ENCODE data around the gene IGF2R.

IGF2R gene

DNA sequence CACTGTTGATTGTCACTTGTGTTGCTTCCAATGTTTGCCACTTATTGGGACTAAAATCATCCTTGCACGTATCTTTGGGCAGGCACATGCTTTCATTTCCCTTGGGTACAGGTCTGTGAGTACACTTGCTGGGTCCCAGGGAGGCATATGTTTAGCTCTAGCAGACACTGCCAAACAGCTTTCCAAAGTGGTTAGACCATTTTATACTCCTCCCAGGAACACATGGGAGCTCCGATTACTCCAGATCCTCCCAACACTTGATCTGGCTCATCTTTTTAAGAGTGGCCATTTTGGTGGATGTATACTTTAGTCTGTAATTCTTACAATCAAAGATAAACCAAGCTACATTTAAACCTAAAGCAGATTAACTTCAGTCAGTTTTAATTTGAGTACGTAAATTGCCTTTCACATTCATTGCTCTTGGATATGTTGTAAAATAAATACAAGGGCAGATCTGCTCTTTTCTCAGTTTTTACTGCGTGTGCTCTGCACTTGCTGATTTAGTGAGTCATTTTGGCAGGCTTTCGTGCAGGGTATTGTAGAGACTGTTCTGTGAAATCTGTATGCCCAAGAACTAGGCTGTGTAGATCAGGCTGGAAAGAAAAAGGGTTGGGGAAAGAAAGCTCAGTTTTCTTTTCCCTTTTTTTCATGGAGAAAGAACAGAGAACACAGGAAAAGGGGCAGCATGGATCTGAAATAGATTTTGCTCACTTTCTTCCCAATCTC, 172.3 kb downstream of the IGF2R start:
- peak; percentile 76 for DNase-seq (ENCODE audit: low read depth)
- TF ChIP-seq, protein P1, sequence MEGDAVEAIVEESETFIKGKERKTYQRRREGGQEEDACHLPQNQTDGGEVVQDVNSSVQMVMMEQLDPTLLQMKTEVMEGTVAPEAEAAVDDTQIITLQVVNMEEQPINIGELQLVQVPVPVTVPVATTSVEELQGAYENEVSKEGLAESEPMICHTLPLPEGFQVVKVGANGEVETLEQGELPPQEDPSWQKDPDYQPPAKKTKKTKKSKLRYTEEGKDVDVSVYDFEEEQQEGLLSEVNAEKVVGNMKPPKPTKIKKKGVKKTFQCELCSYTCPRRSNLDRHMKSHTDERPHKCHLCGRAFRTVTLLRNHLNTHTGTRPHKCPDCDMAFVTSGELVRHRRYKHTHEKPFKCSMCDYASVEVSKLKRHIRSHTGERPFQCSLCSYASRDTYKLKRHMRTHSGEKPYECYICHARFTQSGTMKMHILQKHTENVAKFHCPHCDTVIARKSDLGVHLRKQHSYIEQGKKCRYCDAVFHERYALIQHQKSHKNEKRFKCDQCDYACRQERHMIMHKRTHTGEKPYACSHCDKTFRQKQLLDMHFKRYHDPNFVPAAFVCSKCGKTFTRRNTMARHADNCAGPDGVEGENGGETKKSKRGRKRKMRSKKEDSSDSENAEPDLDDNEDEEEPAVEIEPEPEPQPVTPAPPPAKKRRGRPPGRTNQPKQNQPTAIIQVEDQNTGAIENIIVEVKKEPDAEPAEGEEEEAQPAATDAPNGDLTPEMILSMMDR (conservative IDR thresholded peaks at IDR 0.05; ENCODE audit: control insufficient read depth, insufficient read depth, low read depth, low read length): no peak
- no peak overlapping the region for H3K4me3 ChIP-seq (ENCODE audit: control insufficient read depth, low read depth, low read length)

DNA sequence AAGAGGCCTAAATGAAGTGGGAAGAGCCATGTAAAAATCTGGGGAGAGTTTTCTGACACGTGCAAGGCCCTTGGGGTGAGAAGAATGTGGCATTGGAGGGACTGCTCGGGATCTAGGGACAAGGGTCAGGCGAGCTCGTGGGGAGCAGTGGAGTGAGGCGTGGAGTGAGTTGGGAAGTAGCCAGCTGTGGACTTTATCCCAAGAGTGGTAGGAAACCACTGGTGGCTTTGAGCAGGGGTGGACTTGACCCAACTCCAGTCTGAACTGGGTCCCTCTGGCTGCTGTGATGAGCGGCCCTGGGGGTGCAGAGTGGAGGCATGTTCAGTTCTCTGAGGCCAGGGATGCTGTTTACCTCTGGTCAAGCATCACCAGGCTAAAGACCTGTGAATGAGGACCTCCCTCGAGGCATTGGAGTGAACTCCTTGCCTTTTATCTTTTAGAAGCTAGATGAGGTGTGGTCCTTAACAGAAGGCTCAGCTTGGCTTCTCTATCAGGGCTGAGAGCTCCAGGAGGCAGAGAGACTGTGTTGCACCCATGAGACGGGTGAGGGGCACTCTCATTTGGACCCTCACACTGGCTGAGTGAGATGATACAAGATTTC, 173.3 kb downstream of the IGF2R start:
- no peak for DNase-seq (ENCODE audit: low read depth)
- TF ChIP-seq, protein P1 (conservative IDR thresholded peaks at IDR 0.05; ENCODE audit: control insufficient read depth, insufficient read depth, low read depth, low read length): no peak
- H3K4me3 ChIP-seq (ENCODE audit: control insufficient read depth, low read depth, low read length): no peak overlapping the region

DNA sequence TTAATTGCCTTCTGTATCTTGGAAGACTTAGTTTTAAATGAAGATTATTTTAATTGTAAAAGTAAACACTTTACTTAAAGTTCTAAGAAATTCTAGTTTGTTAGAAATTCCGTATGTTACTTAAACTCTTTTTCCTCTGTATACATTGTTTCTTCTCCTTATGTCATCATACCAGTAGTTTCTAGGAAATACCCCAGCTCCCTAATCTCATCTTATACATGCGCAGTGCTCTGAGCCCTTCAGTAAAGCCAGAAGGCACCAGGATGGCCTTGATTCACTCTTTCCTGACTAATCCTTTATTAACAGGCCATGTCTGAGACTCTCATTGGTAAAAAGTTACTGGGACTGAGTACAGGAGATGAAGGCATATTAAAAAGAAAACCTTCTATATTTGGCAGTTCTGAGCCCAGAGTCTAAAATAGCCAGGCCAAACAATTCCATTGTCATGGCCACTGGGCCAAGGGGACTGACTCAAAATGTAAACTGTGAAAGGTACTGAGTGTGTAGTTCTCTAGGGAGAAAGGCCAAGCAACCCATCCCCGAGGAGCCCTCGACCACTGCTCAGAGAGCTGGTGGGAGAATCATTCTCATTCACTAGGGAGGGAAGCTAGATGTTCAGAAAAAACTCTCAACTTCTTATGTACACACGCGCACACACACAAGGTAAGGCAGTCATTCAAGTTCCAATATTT, 177.7 kb downstream of the IGF2R start:
- no peak for DNase-seq (ENCODE audit: low read depth)
- H3K4me3 ChIP-seq (ENCODE audit: control insufficient read depth, low read depth, low read length): no peak overlapping the region
- TF ChIP-seq, protein P1 (conservative IDR thresholded peaks at IDR 0.05; ENCODE audit: control insufficient read depth, insufficient read depth, low read depth, low read length): no peak

DNA sequence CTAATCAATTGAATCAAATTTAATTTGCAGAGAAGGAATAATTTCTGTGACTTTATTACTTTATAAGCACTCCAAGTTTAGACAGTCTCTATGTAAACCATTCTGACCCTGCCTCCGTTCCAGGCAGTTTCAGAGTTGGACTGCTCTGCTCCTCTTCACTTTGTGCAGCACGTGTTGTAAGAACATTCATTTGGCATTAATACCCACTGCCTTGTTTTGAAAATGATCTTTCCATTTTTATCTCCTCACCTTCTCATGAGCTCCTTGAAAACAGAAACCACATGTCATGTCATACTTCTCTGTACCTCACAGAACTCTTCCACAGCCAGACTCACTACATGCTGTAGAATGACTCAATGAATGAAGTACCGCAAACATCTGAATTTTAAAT, 178.3 kb downstream of the IGF2R start:
- TF ChIP-seq, protein P1 (conservative IDR thresholded peaks at IDR 0.05; ENCODE audit: control insufficient read depth, insufficient read depth, low read depth, low read length): no peak
- no peak for DNase-seq (ENCODE audit: low read depth)
- no peak overlapping the region for H3K4me3 ChIP-seq (ENCODE audit: control insufficient read depth, low read depth, low read length)

DNA sequence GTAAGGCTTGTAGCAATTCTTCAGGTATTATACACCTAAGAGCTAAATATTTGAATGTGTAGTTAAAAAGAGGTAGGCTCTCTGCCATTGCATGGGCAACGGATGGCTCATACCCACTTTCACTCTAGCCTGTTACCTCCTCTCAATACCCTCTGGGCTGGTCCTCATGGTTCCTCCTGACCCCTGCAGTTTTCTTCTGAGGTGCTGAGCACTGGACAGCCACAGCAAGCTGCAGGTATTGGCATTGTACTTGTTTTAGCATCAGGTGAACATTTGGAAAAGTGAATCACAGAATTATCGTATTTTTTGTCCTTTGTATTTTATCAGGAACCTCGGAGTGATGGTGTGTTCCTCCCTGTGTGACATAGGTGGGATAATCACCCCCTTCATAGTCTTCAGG, 185.6 kb downstream of the IGF2R start:
- H3K4me3 ChIP-seq (ENCODE audit: control insufficient read depth, low read depth, low read length): no peak overlapping the region
- no peak for DNase-seq (ENCODE audit: low read depth)
- TF ChIP-seq, protein P1 (conservative IDR thresholded peaks at IDR 0.05; ENCODE audit: control insufficient read depth, insufficient read depth, low read depth, low read length): no peak

DNA sequence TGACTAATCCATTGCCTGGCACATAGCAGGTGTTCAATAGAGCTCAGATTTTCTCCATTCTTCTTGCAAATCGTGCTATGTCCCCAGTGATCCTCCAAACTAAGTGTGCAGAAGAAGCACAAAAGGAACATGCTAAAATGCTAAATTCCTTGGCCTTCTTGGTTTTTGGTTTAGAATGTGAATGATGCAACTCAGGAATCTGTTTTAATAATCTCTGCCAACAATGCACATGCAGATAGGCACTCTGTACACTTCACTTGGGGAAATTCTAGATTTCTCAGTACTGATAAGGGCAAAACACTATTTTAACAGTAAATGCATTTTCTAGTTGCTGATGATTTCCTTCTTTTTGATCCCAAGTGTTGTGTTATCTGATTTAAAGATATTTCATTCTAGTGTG, 188.0 kb downstream of the IGF2R start:
- H3K4me3 ChIP-seq (ENCODE audit: control insufficient read depth, low read depth, low read length): no peak overlapping the region
- TF ChIP-seq, protein P1 (conservative IDR thresholded peaks at IDR 0.05; ENCODE audit: control insufficient read depth, insufficient read depth, low read depth, low read length): no peak
- no peak for DNase-seq (ENCODE audit: low read depth)
